Measurements from ENCODE around the gene GAPDHS. TPM values are rescaled to one million over a fixed set of nuclear protein-coding genes. Genes with fewer than 3 reads are reported as not detected.

The GAPDHS gene
- total RNA-seq, 1 experiment from 2014 or later: not detected

DNA sequence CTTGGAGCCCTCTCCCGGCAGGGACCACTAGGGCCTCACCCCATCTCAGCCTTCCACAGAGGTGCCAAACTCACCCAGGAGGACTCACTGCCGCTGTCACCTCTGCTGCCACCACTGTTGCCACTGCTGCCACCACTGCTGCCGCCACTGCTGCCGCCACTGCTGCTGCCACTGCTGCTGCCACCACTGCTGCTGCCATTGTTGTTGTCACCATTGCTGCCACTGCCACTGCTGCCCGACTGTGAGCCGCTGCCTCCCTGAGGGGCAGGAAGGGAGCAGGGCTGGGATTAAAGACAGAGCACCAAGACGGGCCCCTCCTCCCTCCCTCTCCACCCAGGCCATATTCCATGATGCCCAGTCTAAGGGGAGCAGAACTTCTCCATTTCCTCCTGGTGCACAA, 21.9 kb upstream of the GAPDHS start:
- Histone ChIP-seq H3K56ac (ENCODE audit: insufficient read length, low read depth, low read length) (no peak overlapping the region), H3T11ph (ENCODE audit: low read length) (no peak overlapping the region), H3K79me2 (ENCODE audit: insufficient read depth, low read length) (peaks cover 4% of the 10 kb centered on the region; the same call in 1 of the 2 replicates), H3K27ac (ENCODE audit: insufficient read length, low read depth, low read length) (no peak overlapping the region), H3K27me3 (ENCODE audit: insufficient read depth, low read length) (no peaks in the 10 kb centered on the region; the same call in 1 of the 2 replicates), H4K8ac (replicated peaks; ENCODE audit: insufficient read length, low read depth, low read length) (no peak overlapping the region), H3K4me2 (ENCODE audit: insufficient read depth, insufficient read length, low read length) (no peak overlapping the region), H2BK5ac (ENCODE audit: insufficient read length, low read length) (no peak overlapping the region), H2BK120ac (ENCODE audit: low read depth, low read length, poor library complexity, severe bottlenecking) (no peak overlapping the region), H2BK20ac (ENCODE audit: low read depth, low read length, poor library complexity, severe bottlenecking) (no peak overlapping the region), H2AK5ac (ENCODE audit: insufficient read length, low read length) (no peak overlapping the region), H3K4ac (ENCODE audit: low read depth, low read length) (no peak overlapping the region), H3K18ac (ENCODE audit: insufficient read length, low read depth, low read length) (no peak overlapping the region), H4K20me1 (ENCODE audit: control insufficient read depth, insufficient read depth, insufficient read length) (no peaks in the 10 kb centered on the region), H3K9ac (ENCODE audit: extremely low read depth, insufficient read length, low read length) (no peak overlapping the region), H3K9me3 (ENCODE audit: control insufficient read depth, low read depth, low read length) (no peaks in the 10 kb centered on the region), H3K23me2 (ENCODE audit: insufficient read length, low read depth, low read length, poor library complexity, severe bottlenecking) (peaks cover 12% of the 10 kb centered on the region), H2BK12ac (ENCODE audit: insufficient read length, low read depth, low read length) (no peak overlapping the region), H2BK15ac (ENCODE audit: low read depth, low read length) (no peak overlapping the region), H2AFZ (ENCODE audit: low read length) (no peak overlapping the region), H4K5ac (ENCODE audit: insufficient read length, low read depth, low read length) (no peak overlapping the region), H3K23ac (ENCODE audit: insufficient read length, low read depth, low read length) (no peak overlapping the region), H3K14ac (ENCODE audit: insufficient read depth, low read length) (no peak overlapping the region), H3K4me1 (ENCODE audit: insufficient read depth, low read length) (no peaks in the 10 kb centered on the region), H3K79me1 (ENCODE audit: insufficient read depth, low read depth, low read length, poor library complexity, severe bottlenecking) (no peaks in the 10 kb centered on the region), H4K91ac (ENCODE audit: insufficient read length, low read depth, low read length) (no peak overlapping the region)
- Mint-ChIP-seq H3K4me3 (no peak overlapping the region), H3K27me3 (ENCODE audit: low read depth) (peaks cover 26% of the 10 kb centered on the region), H3K4me1 (peaks cover 22 to 40% of the 10 kb centered on the region in 2 experiments), H3K9me3 (no peaks in the 10 kb centered on the region), H3K36me3 (ENCODE audit: insufficient read depth in 1 of 3, low read depth in 3 of 3) (peaks cover 18 to 20% (median 20%) of the 10 kb centered on the region in 3 experiments), H3K27ac (no peak overlapping the region)
- no peak for TF ChIP-seq CTCF (conservative IDR thresholded peaks at IDR 0.05)
- WGBS (ENCODE audit: extremely low coverage, insufficient read length, low lambda C conversion rate): no CpG with 5 or more reads among the region's 7 CpGs
- DNase-seq: no peak

Measured in H9 (cell line).